Measurements from ENCODE around the gene ZNF708. TPM values are rescaled to one million over a fixed set of nuclear protein-coding genes. Genes with fewer than 3 reads are reported as not detected.

The ZNF708 gene
- total and polyA plus RNA-seq, 2 of the 13 experiments (the other 11 are each of a cell fraction or from before 2014, with no cell fraction given) = 1.8 to 5.2 TPM

DNA sequence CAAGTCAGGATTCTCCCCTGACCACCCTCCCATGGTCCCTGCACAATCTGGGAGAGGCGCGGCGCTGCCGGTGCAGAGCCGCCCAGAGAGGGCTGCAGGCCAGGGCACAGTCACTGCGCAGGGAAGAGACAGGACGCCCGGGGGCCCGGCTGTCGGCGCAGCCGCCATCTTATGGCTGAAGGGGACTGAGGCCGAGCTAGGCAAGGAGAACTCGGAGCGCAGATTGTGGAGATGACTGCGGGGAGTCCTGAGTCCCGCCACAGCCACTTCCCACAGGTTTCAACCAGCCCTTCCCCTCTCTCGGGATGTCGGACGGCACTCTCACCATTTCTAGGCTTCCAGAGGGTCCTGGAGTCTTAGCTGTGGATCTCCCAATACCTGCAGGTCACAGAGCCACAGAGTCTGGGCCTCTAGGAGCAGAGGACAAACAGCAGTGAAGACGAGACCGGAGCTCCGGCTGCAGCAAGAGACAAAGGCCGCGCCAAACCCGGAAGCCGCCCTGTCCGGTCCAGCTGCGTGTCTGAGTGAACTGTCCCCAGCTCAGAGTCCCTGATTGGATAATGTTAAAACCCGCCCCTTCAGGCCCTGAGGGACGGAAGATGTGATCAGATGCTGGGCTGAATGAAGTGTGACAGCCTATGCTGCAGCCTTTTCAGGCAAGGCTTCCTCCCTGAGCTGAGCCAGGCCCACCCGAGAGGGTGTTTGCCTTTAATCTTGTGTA lies at the start of gene ZNF708 (continued):
- TF ChIP-seq NFRKB (IDR thresholded peaks at IDR 0.05) (no peak), ZSCAN29 (CRISPR knock-in tag; conservative IDR thresholded peaks at IDR 0.05) (no peak), ZNF234 (CRISPR knock-in tag; conservative IDR thresholded peaks at IDR 0.05) (no peak), ZBTB7B (CRISPR knock-in tag; IDR thresholded peaks at IDR 0.05) (no peak), POLR2G (IDR thresholded peaks at IDR 0.05; ENCODE audit: low read depth, low read length) (peak; percentile 95), CC2D1A (CRISPR knock-in tag; IDR thresholded peaks at IDR 0.05) (no peak), CREM (IDR thresholded peaks at IDR 0.05) (peak; percentile 62; the same call in 1 of the 2 replicates), CREM (CRISPR knock-in tag; IDR thresholded peaks at IDR 0.05) (no peak), RARG (CRISPR knock-in tag; IDR thresholded peaks at IDR 0.05; ENCODE audit: low read depth) (no peak), ZNF282 (IDR thresholded peaks at IDR 0.05; ENCODE audit: partially characterized antibody) (no peak), STAT5B (CRISPR knock-in tag; IDR thresholded peaks at IDR 0.05) (no peak), FOXO1 (CRISPR knock-in tag; IDR thresholded peaks at IDR 0.05) (no peak), ZNF382 (CRISPR knock-in tag; IDR thresholded peaks at IDR 0.05; ENCODE audit: borderline replicate concordance) (no peak), ZNF207 (IDR thresholded peaks at IDR 0.05; ENCODE audit: borderline replicate concordance) (no peak), ATF7-NPFF (CRISPR knock-in tag; IDR thresholded peaks at IDR 0.05; ENCODE audit: low read depth) (no peak), GZF1 (CRISPR knock-in tag; IDR thresholded peaks at IDR 0.05) (no peak), ZNF879 (CRISPR knock-in tag; IDR thresholded peaks at IDR 0.05) (no peak), ELF4 (CRISPR knock-in tag; IDR thresholded peaks at IDR 0.05; ENCODE audit: borderline replicate concordance) (peak; percentile 47; the same call in 1 of the 2 replicates), ZNF160 (CRISPR knock-in tag; IDR thresholded peaks at IDR 0.05) (peak; percentile 50; the same call in 1 of the 2 replicates), ZFYVE20 (CRISPR knock-in tag; IDR thresholded peaks at IDR 0.05; ENCODE audit: borderline replicate concordance, low read depth) (no peak), ERF (CRISPR knock-in tag; IDR thresholded peaks at IDR 0.05) (no peak), ZEB1 (IDR thresholded peaks at IDR 0.05; ENCODE audit: insufficient replicate concordance, low read depth) (no peak), ZNF672 (CRISPR knock-in tag; IDR thresholded peaks at IDR 0.05) (no peak), ZNF383 (CRISPR knock-in tag; IDR thresholded peaks at IDR 0.05; ENCODE audit: borderline replicate concordance) (no peak)
- TF ChIP-seq, protein P1, sequence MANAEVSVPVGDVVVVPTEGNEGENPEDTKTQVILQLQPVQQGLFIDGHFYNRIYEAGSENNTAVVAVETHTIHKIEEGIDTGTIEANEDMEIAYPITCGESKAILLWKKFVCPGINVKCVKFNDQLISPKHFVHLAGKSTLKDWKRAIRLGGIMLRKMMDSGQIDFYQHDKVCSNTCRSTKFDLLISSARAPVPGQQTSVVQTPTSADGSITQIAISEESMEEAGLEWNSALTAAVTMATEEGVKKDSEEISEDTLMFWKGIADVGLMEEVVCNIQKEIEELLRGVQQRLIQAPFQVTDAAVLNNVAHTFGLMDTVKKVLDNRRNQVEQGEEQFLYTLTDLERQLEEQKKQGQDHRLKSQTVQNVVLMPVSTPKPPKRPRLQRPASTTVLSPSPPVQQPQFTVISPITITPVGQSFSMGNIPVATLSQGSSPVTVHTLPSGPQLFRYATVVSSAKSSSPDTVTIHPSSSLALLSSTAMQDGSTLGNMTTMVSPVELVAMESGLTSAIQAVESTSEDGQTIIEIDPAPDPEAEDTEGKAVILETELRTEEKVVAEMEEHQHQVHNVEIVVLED (CRISPR knock-in tag; IDR thresholded peaks at IDR 0.05; ENCODE audit: borderline replicate concordance) = peak; percentile 25; the same call in 1 of the 2 replicates
- TF ChIP-seq, protein P2, sequence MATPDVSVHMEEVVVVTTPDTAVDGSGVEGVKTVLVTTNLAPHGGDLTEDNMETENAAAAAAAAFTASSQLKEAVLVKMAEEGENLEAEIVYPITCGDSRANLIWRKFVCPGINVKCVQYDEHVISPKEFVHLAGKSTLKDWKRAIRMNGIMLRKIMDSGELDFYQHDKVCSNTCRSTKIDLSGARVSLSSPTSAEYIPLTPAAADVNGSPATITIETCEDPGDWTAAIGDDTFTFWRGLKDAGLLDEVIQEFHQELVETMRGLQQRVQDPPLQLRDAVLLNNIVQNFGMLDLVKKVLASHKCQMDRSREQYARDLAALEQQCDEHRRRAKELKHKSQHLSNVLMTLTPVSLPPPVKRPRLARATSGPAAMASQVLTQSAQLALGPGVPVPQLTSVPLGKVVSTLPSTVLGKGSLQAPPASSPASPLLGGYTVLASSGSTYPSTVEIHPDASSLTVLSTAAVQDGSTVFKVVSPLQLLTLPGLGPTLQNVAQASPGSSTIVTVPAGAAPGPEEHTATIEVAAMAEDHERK (CRISPR knock-in tag; IDR thresholded peaks at IDR 0.05; ENCODE audit: low read depth) = no peak
- TF ChIP-seq, protein P3, sequence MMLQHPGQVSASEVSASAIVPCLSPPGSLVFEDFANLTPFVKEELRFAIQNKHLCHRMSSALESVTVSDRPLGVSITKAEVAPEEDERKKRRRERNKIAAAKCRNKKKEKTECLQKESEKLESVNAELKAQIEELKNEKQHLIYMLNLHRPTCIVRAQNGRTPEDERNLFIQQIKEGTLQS (CRISPR knock-in tag; IDR thresholded peaks at IDR 0.05) = no peak
- TF ChIP-seq, protein P4, sequence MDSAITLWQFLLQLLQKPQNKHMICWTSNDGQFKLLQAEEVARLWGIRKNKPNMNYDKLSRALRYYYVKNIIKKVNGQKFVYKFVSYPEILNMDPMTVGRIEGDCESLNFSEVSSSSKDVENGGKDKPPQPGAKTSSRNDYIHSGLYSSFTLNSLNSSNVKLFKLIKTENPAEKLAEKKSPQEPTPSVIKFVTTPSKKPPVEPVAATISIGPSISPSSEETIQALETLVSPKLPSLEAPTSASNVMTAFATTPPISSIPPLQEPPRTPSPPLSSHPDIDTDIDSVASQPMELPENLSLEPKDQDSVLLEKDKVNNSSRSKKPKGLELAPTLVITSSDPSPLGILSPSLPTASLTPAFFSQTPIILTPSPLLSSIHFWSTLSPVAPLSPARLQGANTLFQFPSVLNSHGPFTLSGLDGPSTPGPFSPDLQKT (CRISPR knock-in tag; IDR thresholded peaks at IDR 0.05; ENCODE audit: borderline replicate concordance) = no peak
